Tibial artery (tissue), 4 donors: ENCODE measurements around the gene CHID1.

Source experiments
- DNase-seq, 2 donors: peaks; one replicate each; pipeline ENCODE4 v3.0.0-alpha.2; 2019
- H3K27ac ChIP-seq, 2 donors: fragments of 200-600 bp; sonication (generic) in 1 of 2; 1 replicate in 1 of 2; 2 replicates in 1 of 2; pipeline ENCODE4 v1.5.1; 2018 to 2019; ENCODE audit warnings: mild to moderate bottlenecking in 1 of 2
- H3K27me3 ChIP-seq, 2 donors: fragments of 200-600 bp; sonication (generic) in 1 of 2; one replicate each; pipeline versions ENCODE4 v1.5.1 to v1.6.0; 2016 to 2019
- H3K36me3 ChIP-seq, 3 donors: fragments of 200-600 bp; sonication (generic) in 2 of 3; one replicate each; pipeline ENCODE4 v1.5.1; 2016 to 2019; ENCODE audit warnings: mild to moderate bottlenecking in 2 of 3
- H3K4me1 ChIP-seq, 4 donors: fragments of 200-600 bp; sonication (generic) in 2 of 4; 1 replicate in 3 of 4; 2 replicates in 1 of 4; pipeline ENCODE4 v1.5.1; 2016 to 2019
- H3K4me3 ChIP-seq, 2 donors: fragments of 200-600 bp; sonication (generic) in 1 of 2; 1 replicate in 1 of 2; 2 replicates in 1 of 2; pipeline ENCODE4 v1.5.1; 2018 to 2019; ENCODE audit warnings: mild to moderate bottlenecking in 2 of 2
- H3K9me3 ChIP-seq, 3 donors: fragments of 200-600 bp; sonication (generic) in 1 of 3; one replicate each; pipeline ENCODE4 v1.5.1; 2016 to 2019
- intact Hi-C: fragments of 100-400 bp; cut with DNase I; formaldehyde crosslinking; loops from one replicate; pipeline ENCODE4 v1.15.0; 2023; ENCODE audit warnings: low total_unique reads
- TF ChIP-seq, protein P1 (sequence below), 2 experiments: fragments of 200-600 bp in 1 of 2; fragments of 450-650 bp in 1 of 2; IDR thresholded peaks; one replicate each; pipeline ENCODE4 v1.5.1; 2017 to 2019; ENCODE audit warnings: antibody characterized with exemption in 2 of 2, mild to moderate bottlenecking in 1 of 2, moderate library complexity in 1 of 2

The CHID1 gene

DNA sequence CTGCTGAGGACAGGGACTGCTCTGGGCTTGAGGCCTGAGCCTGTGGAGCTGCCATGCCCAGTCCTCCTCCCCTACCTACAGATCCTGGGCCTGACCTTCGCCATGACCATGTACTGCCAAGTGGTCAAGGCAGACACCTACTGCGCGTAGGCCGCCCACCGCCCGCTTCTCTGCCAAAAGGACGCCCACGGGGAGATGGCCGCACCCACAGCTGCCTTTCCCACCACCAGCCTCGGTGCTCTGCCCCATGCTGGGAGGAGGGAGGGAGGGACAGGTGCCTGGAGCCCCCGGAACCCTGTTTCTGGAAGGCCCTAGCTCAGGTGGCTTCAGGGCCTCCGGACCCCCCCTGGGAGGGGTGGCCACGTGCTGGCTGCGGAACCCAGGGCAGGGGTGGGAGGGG is 44.1 kb downstream of the CHID1 start:
- DNase-seq: no peak
- intact Hi-C loops: no loop called here
- no peak overlapping the region for H3K4me3 ChIP-seq
- no peaks in the 10 kb centered on the region for H3K27me3 ChIP-seq
- no peak overlapping the region for H3K27ac ChIP-seq
- TF ChIP-seq, protein P1, sequence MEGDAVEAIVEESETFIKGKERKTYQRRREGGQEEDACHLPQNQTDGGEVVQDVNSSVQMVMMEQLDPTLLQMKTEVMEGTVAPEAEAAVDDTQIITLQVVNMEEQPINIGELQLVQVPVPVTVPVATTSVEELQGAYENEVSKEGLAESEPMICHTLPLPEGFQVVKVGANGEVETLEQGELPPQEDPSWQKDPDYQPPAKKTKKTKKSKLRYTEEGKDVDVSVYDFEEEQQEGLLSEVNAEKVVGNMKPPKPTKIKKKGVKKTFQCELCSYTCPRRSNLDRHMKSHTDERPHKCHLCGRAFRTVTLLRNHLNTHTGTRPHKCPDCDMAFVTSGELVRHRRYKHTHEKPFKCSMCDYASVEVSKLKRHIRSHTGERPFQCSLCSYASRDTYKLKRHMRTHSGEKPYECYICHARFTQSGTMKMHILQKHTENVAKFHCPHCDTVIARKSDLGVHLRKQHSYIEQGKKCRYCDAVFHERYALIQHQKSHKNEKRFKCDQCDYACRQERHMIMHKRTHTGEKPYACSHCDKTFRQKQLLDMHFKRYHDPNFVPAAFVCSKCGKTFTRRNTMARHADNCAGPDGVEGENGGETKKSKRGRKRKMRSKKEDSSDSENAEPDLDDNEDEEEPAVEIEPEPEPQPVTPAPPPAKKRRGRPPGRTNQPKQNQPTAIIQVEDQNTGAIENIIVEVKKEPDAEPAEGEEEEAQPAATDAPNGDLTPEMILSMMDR (IDR thresholded peaks at IDR 0.05): no peak
- H3K9me3 ChIP-seq: no peaks in the 10 kb centered on the region
- H3K4me1 ChIP-seq: peaks cover 0 to 12% (median 0%) of the 10 kb centered on the region in 4 donors
- H3K36me3 ChIP-seq: peaks cover 0 to 81% (median 40%) of the 10 kb centered on the region in 3 donors

DNA sequence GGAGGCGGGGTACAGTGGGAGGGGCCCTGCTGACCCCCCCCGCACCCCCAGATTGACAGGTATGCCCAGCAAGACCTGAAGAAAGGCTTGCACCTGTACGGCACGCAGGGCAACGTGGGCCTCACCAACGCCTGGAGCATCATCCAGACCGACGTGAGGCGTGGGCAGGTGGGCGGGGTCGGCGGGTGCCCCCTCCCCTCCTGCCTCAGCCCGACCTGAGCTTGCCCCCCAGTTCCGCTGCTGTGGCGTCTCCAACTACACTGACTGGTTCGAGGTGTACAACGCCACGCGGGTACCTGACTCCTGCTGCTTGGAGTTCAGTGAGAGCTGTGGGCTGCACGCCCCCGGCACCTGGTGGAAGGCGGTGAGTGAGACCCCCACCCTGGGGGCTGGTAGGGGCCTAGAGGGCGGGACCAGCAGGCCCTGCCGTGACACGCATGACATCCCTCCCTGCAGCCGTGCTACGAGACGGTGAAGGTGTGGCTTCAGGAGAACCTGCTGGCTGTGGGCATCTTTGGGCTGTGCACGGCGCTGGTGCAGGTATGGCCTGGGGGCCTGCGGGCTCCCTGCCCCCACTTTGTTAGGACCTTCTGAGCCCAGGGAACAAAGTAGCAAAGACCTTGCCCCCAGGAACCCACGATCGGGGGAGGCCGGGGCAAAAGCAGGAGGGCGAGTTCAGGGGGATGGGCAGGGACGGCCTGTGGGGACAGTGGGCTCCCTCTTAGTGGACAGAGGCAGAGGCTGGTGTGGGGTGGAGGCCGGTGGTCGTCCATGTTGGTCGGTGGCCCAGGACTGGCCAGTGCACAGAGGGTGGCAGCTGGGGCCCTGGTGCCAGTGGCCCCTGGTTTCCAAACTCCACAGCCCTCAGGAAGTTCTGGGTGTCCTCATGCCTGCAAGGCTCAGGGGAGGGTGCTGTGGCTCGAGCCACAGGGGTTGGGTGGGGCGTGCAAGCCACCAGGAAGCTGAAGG is 44.9 kb downstream of the CHID1 start:
- Histone ChIP-seq H3K27ac (no peak overlapping the region), H3K27me3 (no peaks in the 10 kb centered on the region), H3K4me3 (no peak overlapping the region), H3K36me3 (peaks cover 0 to 81% (median 40%) of the 10 kb centered on the region in 3 donors), H3K4me1 (peaks cover 0 to 12% (median 0%) of the 10 kb centered on the region in 4 donors), H3K9me3 (no peaks in the 10 kb centered on the region)
- TF ChIP-seq, protein P1 (IDR thresholded peaks at IDR 0.05): no peak
- intact Hi-C loops: no loop called here
- DNase-seq: no peak

- Histone ChIP-seq H3K9me3 (no peaks in the 10 kb centered on the region), H3K27me3 (no peaks in the 10 kb centered on the region), H3K36me3 (peaks cover 0 to 76% (median 40%) of the 10 kb centered on the region in 3 donors), H3K4me3 (no peak overlapping the region), H3K4me1 (peaks cover 0 to 17% (median 3%) of the 10 kb centered on the region in 4 donors), H3K27ac (no peak overlapping the region)
- no peak for DNase-seq
- intact Hi-C loops: no loop called here
- TF ChIP-seq, protein P1 (IDR thresholded peaks at IDR 0.05): no peak
These were observed 45.7 kb downstream of the CHID1 start for GRCh38 chr11:864898-865297.

DNA sequence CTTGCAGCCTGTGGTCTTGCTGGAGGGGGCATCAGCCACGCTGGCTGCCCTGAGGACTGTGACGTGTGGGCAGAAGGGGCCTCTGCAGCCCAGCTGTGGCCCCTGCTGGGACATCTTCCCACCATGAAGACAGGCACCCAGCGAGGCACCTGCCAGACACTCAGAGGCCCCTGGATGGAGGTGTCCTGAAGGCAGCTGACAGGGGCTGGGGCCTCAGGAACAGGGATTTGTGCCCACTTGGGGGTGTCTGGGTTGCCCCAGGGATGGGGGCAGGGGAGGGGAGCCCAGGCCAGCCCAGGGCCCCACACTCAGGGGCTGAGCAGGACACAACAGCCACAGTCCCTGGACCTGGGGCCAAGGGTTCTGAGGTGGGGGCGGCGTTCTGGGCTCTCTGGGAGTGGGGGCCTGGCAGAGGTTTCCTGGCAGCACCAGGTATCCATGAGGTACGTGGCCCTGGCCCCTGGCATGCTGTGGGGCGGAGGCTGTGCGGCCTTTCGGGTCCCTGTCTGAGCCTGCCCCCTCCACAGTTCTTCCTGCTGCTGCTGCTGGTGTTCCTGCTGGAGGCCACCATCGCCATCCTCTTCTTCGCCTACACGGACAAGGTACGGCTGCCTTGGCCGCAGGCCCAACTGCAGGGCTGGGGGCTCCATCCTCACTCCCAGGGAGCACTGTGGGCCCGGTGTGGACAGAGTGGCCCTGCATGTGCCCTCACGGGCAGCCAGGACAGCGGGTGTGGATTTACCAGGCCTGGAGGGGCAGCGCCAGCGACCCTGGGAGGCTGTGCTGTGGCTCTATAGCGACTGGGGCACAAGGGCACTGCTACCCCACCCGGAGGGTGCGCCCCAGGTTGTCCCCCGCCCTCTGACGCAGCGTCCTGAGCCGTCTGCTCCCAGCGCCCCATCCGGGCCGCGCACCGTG is 46.4 kb downstream of the CHID1 start:
- Histone ChIP-seq H3K27ac (no peak overlapping the region), H3K27me3 (no peaks in the 10 kb centered on the region), H3K4me3 (no peak overlapping the region), H3K9me3 (no peaks in the 10 kb centered on the region), H3K36me3 (peaks cover 0 to 68% (median 40%) of the 10 kb centered on the region in 3 donors), H3K4me1 (peaks cover 0 to 23% (median 9%) of the 10 kb centered on the region in 4 donors)
- TF ChIP-seq, protein P1 (IDR thresholded peaks at IDR 0.05): no peak
- intact Hi-C loops: no loop called here
- DNase-seq: no peak

- Histone ChIP-seq H3K27me3 (no peaks in the 10 kb centered on the region), H3K4me3 (no peak overlapping the region), H3K36me3 (peaks cover 0 to 59% (median 40%) of the 10 kb centered on the region in 3 donors), H3K27ac (no peak overlapping the region), H3K4me1 (peaks cover 0 to 32% (median 10%) of the 10 kb centered on the region in 4 donors), H3K9me3 (no peaks in the 10 kb centered on the region)
- TF ChIP-seq, protein P1 (IDR thresholded peaks at IDR 0.05): no peak
- DNase-seq: no peak
- intact Hi-C loops: no loop called here
These were observed 47.3 kb downstream of the CHID1 start for GRCh38 chr11:863023-863909.
